AG04449 (cell line): Measurements from ENCODE around the gene KRT71.
A peak's percentile ranks its signal among the peaks of the same experiment; 100 is the strongest.
"Not testable (repeated sequence)": the region's sequence is repeated elsewhere in the genome, so short reads cannot be mapped to it uniquely, and the experiment has no call there.

Experiments used
- CTCF ChIA-PET: fragments of 350-600 bp; formaldehyde crosslinking; extraction: SDS; loops from one replicate; lab custom pipeline; 2021; ENCODE audit warnings: antibody characterized with exemption; lab: Yijun Ruan, JAX
- POLR2A ChIA-PET: fragments of 400-600, 350-600 bp; formaldehyde crosslinking; extraction: SDS; loops from one replicate; lab custom pipeline; 2020; ENCODE audit warnings: antibody characterized with exemption, inconsistent platforms; lab: Yijun Ruan, JAX
- DNase-seq: peaks from one replicate; pipeline ENCODE4 v3.0.0-alpha.2; 2010; ENCODE audit warnings: low read depth, low spot score
- H3K4me3 ChIP-seq: 2 replicates; pipeline ENCODE4 v1.5.1; 2011; ENCODE audit warnings: low read depth, mild to moderate bottlenecking, control low read depth, low read length
- CTCF ChIP-seq: IDR thresholded peaks from one replicate; pipeline ENCODE4 v1.5.1; 2011; ENCODE audit warnings: mild to moderate bottlenecking, moderate library complexity, low read length, control low read depth, inconsistent platforms; ENCODE audit not compliant: insufficient read depth; ENCODE audit errors: missing control alignments

KRT71 gene

GRCh38 chr12:52506858-52507715 is 45.9 kb downstream of the KRT71 start:
- POLR2A ChIA-PET, result no interaction called here
- no peak overlapping the region for H3K4me3 ChIP-seq
- CTCF ChIA-PET, result interaction anchor here (0.6 to 8.1 kb wide), 32 partner anchors 8 to 373 kb away, joined by 3 to 82 read pairs (median 4); partner anchors contain the start of genes KRT5, KRT6A and KRT84

GRCh38 chr12:52502877-52503276 is 50.1 kb downstream of the KRT71 start:
- no peak for TF ChIP-seq CTCF
- ChIA-PET CTCF (interaction anchor here (0.8 to 8.1 kb wide), 2 partner anchors 131 to 377 kb away, joined by 3 to 82 read pairs; no protein-coding TSS in a partner anchor), POLR2A (no interaction called here)
- no peak overlapping the region for H3K4me3 ChIP-seq
- DNase-seq, result no peak

More at GRCh38 chr12:52506858-52507715, 45.9 kb downstream of the KRT71 start:
- DNase-seq, result peak; percentile 51
- TF ChIP-seq CTCF, result peak; percentile 46

GRCh38 chr12:52501490-52501889 is 51.5 kb downstream of the KRT71 start:
- POLR2A ChIA-PET, result no interaction called here
- no peak for DNase-seq
- CTCF ChIA-PET, result no interaction called here
- TF ChIP-seq CTCF, result no peak
- no peak overlapping the region for H3K4me3 ChIP-seq

- CTCF ChIA-PET, result interaction anchor here (0.7 to 1.6 kb wide), 5 partner anchors 9 to 368 kb away, joined by 3 to 9 read pairs (median 3); no protein-coding TSS in a partner anchor
- POLR2A ChIA-PET, DNase-seq, H3K4me3 ChIP-seq: not testable (repeated sequence)
Measured at GRCh38 chr12:52500574-52500973, 52.4 kb downstream of the KRT71 start.

- no peak for TF ChIP-seq CTCF
- H3K4me3 ChIP-seq, result no peak overlapping the region
- DNase-seq, result no peak
- POLR2A ChIA-PET, result no interaction called here
- CTCF ChIA-PET, result interaction anchor here (0.7 to 1.6 kb wide), 6 partner anchors 10 to 380 kb away, joined by 3 to 9 read pairs (median 3); no protein-coding TSS in a partner anchor
Measured at GRCh38 chr12:52499806-52500560, 53.0 kb downstream of the KRT71 start.

- ChIA-PET CTCF (interaction anchor here (1.0 to 1.3 kb wide), 2 partner anchors 126 to 381 kb away, joined by 3 to 9 read pairs; no protein-coding TSS in a partner anchor), POLR2A (no interaction called here)
- no peak for DNase-seq
- TF ChIP-seq CTCF, result no peak
- no peak overlapping the region for H3K4me3 ChIP-seq
Measured at GRCh38 chr12:52498946-52499345, 54.0 kb downstream of the KRT71 start.
